Measurements from ENCODE around the gene MROH2B. TPM values are rescaled to one million over a fixed set of nuclear protein-coding genes. Genes with fewer than 3 reads are reported as not detected.

The MROH2B gene
- total and polyA plus RNA-seq, 8 donors: not detected

GRCh38 chr5:40986666-40987065, 84.5 kb downstream of the MROH2B start:
- TF ChIP-seq, protein P1, sequence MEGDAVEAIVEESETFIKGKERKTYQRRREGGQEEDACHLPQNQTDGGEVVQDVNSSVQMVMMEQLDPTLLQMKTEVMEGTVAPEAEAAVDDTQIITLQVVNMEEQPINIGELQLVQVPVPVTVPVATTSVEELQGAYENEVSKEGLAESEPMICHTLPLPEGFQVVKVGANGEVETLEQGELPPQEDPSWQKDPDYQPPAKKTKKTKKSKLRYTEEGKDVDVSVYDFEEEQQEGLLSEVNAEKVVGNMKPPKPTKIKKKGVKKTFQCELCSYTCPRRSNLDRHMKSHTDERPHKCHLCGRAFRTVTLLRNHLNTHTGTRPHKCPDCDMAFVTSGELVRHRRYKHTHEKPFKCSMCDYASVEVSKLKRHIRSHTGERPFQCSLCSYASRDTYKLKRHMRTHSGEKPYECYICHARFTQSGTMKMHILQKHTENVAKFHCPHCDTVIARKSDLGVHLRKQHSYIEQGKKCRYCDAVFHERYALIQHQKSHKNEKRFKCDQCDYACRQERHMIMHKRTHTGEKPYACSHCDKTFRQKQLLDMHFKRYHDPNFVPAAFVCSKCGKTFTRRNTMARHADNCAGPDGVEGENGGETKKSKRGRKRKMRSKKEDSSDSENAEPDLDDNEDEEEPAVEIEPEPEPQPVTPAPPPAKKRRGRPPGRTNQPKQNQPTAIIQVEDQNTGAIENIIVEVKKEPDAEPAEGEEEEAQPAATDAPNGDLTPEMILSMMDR (IDR thresholded peaks at IDR 0.05): no peak
- TF ChIP-seq POLR2AphosphoS5 (IDR thresholded peaks at IDR 0.05): no peak
- 81 to 88% (median 85%) methylated on average over 3 of the region's 3 CpGs for WGBS, 5 donors

DNA sequence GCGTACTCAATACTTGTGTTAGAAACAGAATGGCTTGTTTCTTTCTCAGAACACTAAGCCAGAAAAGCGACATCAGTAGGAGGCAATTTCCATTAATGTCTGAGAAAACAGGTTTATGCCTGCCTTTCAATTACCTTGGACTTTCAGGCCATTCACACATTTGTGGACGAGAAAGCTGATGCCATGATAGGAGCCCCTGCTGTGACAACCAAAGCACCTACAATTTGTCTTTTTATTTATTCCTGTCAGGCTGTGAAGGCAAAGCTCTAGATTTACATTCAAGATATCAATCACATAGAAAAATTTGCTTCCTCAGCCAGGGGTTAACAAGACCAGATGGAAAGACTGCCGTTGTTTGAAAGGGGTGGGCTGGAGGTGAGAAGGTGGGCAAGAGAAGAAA, 85.6 kb downstream of the MROH2B start:
- no peaks in the 10 kb centered on the region for H3K27me3 ChIP-seq
- H3K4me1 ChIP-seq: peaks cover 0 to 9% (median 6%) of the 10 kb centered on the region in 4 donors
- no peak overlapping the region for H3K27ac ChIP-seq
- H3K4me3 ChIP-seq: no peak overlapping the region
- TF ChIP-seq, protein P1 (IDR thresholded peaks at IDR 0.05): no peak
- TF ChIP-seq EP300 (IDR thresholded peaks at IDR 0.05) (no peak), POLR2A (IDR thresholded peaks at IDR 0.05) (no peak), POLR2AphosphoS5 (IDR thresholded peaks at IDR 0.05) (no peak)
- DNase-seq: no peak
- WGBS, 5 donors: 47 to 79% (median 59%) methylated on average over 4 of the region's 4 CpGs
- H3K36me3 ChIP-seq: no peaks in the 10 kb centered on the region
- intact Hi-C loops (cut with DNase I; ENCODE audit: low total_unique reads): no loop called here
- no peaks in the 10 kb centered on the region for H3K9me3 ChIP-seq

More at GRCh38 chr5:40986666-40987065, 84.5 kb downstream of the MROH2B start:
- Histone ChIP-seq H3K4me3 (no peak overlapping the region), H3K4me1 (peaks cover 2 to 19% (median 18%) of the 10 kb centered on the region in 4 donors), H3K36me3 (no peaks in the 10 kb centered on the region), H3K9me3 (no peaks in the 10 kb centered on the region), H3K27me3 (no peaks in the 10 kb centered on the region), H3K27ac (no peak overlapping the region)
- DNase-seq: no peak
- intact Hi-C loops (cut with DNase I; ENCODE audit: low total_unique reads): no loop called here

DNA sequence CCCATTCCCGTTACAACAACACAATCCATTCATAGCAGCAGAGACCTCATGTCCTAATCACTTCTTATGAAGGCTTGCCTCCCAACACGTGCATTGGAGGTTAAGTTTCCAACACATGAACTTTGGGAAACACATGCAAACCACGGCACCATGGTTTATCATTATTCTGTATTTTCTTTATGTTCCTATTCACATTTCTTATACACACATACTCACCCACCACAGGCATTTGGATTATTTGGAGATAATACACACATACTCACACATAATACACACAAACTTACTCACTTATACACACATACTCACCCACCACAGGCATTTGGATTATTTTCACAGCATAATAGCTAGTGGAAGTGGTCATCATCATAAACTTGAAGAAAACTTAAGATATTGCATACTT, 86.3 kb downstream of the MROH2B start:
- Histone ChIP-seq H3K36me3 (no peaks in the 10 kb centered on the region), H3K27ac (no peak overlapping the region), H3K27me3 (no peaks in the 10 kb centered on the region), H3K4me1 (peaks cover 0 to 2% (median under 1%) of the 10 kb centered on the region in 4 donors), H3K4me3 (no peak overlapping the region), H3K9me3 (no peaks in the 10 kb centered on the region)
- DNase-seq: no peak
- TF ChIP-seq, protein P1 (IDR thresholded peaks at IDR 0.05): no peak
- TF ChIP-seq POLR2AphosphoS5 (IDR thresholded peaks at IDR 0.05) (no peak), EP300 (IDR thresholded peaks at IDR 0.05) (no peak), POLR2A (IDR thresholded peaks at IDR 0.05) (no peak)
- 84 to 95% (median 87%) methylated on average over 3 of the region's 3 CpGs for WGBS, 5 donors
- intact Hi-C loops (cut with DNase I; ENCODE audit: low total_unique reads): no loop called here

DNA sequence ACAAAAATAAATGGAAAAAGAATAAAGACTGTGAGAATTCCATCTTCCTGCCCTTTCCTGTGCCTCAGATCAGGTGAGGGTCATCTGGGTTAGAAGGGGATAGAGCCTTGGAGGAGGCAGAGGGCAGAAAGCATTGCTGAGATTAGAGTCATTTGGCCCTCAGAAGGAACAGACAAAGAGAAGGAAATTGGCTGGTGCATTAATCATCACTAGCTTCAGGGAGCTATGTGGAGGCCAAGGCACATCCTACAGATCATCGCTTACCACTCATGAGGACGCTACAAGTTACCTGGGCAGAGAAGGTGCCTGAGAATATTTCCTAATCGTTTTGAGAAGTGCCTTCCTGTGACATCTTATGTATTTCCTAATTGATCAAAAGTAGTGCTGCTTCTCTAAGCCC, 87.4 kb downstream of the MROH2B start:
- intact Hi-C loops (cut with DNase I; ENCODE audit: low total_unique reads): no loop called here
- no peak for DNase-seq
- no peak overlapping the region for H3K27ac ChIP-seq
- TF ChIP-seq, protein P1 (IDR thresholded peaks at IDR 0.05): no peak
- TF ChIP-seq EP300 (IDR thresholded peaks at IDR 0.05) (no peak), POLR2AphosphoS5 (IDR thresholded peaks at IDR 0.05) (no peak), POLR2A (IDR thresholded peaks at IDR 0.05) (no peak)
- no peaks in the 10 kb centered on the region for H3K9me3 ChIP-seq
- no peaks in the 10 kb centered on the region for H3K36me3 ChIP-seq
- no peaks in the 10 kb centered on the region for H3K4me1 ChIP-seq
- 86 to 91% (median 87%) methylated on average over 3 of the region's 3 CpGs for WGBS, 5 donors
- no peak overlapping the region for H3K4me3 ChIP-seq
- no peaks in the 10 kb centered on the region for H3K27me3 ChIP-seq
